HL-60/S4 treated with retinoic acid at 250 ng/mL for 4 days and 3 days (cell line): ENCODE results near the gene OXCT1.
"Not testable (repeated sequence)": the region's sequence is repeated elsewhere in the genome, so short reads cannot be mapped to it uniquely, and the experiment has no call there.

Experiments
- in situ Hi-C: fragments of 300-500 bp; cut with MboI; formaldehyde crosslinking; loops from 2 replicates; pipeline ENCODE4 v1.7.0; 2022; ENCODE audit warnings: low sequenced_read_pairs

OXCT1 gene

GRCh38 chr5:41735213-41735612 lies 135.0 kb downstream of the OXCT1 start:
- in situ Hi-C loops, result no loop called here

GRCh38 chr5:41729381-41729780 lies 140.8 kb downstream of the OXCT1 start:
- in situ Hi-C loops, result not testable (repeated sequence)

GRCh38 chr5:41728281-41728680 lies 141.9 kb downstream of the OXCT1 start:
- in situ Hi-C loops, result no loop called here

GRCh38 chr5:41722359-41722950 lies 147.8 kb downstream of the OXCT1 start:
- in situ Hi-C loops, result no loop called here

GRCh38 chr5:41721516-41721915 lies 148.7 kb downstream of the OXCT1 start:
- in situ Hi-C loops, result no loop called here

DNA sequence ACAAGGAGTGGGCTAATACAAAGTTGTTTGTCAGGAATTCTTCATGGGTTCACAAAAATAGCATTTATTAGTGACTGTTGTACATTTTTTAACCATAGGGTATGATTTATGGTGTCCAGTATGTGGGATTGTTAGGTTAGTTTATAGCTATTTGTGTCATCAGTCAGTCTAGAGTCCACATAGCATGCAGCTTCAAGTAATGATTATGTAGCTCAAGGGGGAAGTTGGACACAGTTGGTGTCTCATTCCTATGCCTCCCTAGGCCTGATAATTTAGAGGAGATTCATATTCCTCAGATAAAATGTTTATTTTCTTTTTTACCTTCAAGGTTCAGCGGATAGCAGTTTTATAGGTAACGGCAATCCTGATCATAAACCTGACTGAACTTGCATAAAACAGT lies 153.8 kb downstream of the OXCT1 start:
- in situ Hi-C loops, result no loop called here

GRCh38 chr5:41714446-41714845 lies 155.8 kb downstream of the OXCT1 start:
- in situ Hi-C loops, result not testable (repeated sequence)

- in situ Hi-C loops, result no loop called here
Observed at GRCh38 chr5:41708604-41708940, 161.7 kb downstream of the OXCT1 start.

DNA sequence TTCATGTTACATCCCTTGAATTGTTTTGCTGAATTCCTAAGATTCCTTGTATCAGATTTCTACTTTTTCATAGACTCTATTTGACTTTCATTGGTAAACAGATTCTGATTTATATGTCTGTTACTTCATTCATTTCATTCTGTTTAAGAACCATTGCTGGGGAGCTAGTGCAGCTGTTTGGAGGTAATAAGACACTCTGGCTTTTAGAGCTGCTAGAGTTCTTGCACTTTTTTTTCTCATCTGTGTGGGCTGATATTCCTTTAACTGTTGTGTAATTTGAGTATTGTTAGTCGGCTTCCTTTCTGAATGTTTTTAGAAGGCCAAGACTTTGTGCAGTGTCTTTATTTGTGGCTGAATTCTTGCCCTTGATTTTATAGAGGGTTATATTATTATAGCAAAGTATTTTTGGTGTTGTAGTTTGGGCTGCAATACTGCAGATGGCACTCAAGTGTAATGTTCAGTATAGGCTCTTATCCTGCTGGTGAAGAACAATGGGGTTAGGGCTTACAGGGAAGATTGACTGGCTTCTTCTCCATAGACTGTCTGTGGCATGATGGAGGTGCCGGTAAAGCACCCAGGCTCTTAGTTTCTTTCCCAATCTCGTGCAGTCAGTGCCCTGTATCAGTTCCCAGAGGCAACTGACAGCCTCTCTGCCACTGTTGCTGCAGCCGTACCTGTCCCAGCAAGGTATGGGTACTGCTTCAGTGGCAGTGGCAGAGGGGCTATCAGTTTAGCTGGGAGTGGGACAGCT lies 162.2 kb downstream of the OXCT1 start:
- in situ Hi-C loops, result no loop called here

DNA sequence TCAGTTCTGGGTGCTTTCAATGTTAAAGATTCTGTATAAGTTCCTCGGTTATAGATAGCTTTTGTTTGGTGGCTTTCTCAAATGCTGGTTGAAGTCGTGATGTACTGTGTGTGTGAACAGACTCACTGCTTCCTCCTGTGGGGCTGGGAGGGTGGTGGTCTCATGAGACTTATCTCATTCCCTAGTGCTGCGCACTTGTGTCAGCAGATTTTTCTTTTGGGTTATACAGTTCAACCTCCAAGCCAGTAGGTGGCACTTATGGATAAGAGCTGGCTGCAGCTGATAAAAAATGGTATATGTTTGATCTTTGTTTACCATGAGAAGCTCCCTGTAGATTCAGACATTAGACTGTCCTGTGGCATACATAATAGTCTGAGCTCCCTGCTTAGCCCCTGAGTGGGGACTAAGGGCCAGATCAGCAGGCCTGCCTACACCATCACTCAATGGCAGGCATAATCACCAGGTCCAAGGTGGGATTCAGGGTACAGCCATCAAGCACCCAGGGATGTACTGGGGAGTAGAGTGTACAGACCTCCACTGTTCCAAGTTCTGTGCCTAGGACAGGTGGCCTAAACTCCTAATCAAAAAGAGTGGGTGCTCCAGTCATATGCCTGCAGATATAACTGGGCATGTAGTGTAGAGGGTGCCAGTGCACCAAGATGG lies 174.2 kb downstream of the OXCT1 start:
- in situ Hi-C loops, result no loop called here

GRCh38 chr5:41686767-41687166 lies 183.5 kb downstream of the OXCT1 start:
- in situ Hi-C loops, result no loop called here

DNA sequence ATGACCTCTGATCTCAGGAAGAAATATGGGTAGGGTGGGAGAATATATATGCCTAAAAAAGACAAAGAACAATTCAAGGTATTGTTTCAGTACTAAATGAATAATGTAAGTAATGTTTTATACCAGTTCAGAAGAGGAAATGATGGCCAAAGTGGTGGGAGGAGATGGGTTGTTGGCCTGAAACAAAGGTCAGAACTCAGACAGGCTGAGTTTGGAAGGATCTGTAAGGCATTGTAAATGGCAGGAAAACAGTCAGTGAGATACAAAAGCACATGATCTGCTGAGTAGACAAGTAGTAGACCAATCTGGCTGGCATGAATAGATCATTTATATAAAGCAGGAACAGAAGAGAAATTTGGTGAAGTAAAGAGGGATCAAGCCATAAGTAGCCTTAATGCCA lies 184.0 kb downstream of the OXCT1 start:
- in situ Hi-C loops, result no loop called here

- in situ Hi-C loops, result no loop called here
Observed at GRCh38 chr5:41683181-41683580, 187.0 kb downstream of the OXCT1 start.

DNA sequence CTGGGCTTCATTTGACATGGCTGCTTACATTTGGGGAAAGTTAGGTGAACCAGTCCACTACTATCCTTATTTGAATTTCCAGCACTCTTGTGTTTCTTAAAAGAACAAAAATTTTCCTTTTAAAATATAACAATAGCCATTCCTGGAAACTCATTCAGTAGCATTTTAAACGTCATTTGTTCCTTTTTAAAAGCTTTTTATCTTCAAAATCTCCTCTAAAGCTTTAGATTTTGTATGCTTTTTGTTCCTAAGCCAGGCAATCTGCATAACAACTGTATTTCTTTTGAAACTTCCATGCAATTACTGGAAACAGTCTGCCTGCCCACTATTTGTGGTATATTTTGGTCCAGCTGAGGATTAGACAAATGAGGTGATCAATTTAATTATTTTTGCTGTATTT lies 187.6 kb downstream of the OXCT1 start:
- in situ Hi-C loops, result no loop called here

DNA sequence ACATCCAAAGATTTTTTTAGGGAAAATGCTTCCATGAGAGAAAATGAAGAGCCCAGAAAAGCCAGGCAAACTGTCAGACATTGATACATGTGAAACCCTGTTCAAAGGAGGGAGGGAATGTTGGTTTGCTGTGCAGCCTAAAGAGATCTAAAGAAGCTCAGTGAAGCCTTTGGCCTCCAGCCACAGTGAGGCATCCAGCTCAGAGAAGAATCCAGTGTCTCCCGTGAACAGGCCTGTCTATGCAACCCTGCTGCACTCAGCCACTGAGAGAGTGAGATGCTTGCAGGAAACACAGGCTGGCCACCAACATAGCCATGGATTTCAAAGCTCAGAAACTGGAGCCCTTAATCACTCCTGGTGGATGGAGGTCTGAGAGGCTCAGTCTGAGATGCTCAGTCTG lies 188.4 kb downstream of the OXCT1 start:
- in situ Hi-C loops, result no loop called here
